Central memory CD4-positive, alpha-beta T cell (primary cell): ENCODE results near the gene ITGA6.
"Not testable (repeated sequence)": the region's sequence is repeated elsewhere in the genome, so short reads cannot be mapped to it uniquely, and the experiment has no call there.

Source experiments
- DNase-seq: peaks from one replicate; pipeline ENCODE4 v3.0.0; 2022

The ITGA6 gene

GRCh38 chr2:172531309-172531708, 103.9 kb downstream of the ITGA6 start:
- no peak for DNase-seq

GRCh38 chr2:172532461-172532860, 105.1 kb downstream of the ITGA6 start:
- not testable (repeated sequence) for DNase-seq

GRCh38 chr2:172533687-172534086, 106.3 kb downstream of the ITGA6 start:
- no peak for DNase-seq

GRCh38 chr2:172535119-172535518, 107.7 kb downstream of the ITGA6 start:
- no peak for DNase-seq

GRCh38 chr2:172537851-172538250, 110.5 kb downstream of the ITGA6 start:
- DNase-seq, result not testable (repeated sequence)

- DNase-seq, result no peak
Measured at GRCh38 chr2:172539767-172540166, 112.4 kb downstream of the ITGA6 start.

GRCh38 chr2:172540421-172540820, 113.0 kb downstream of the ITGA6 start:
- DNase-seq, result no peak

GRCh38 chr2:172545408-172546075, 118.2 kb downstream of the ITGA6 start:
- no peak for DNase-seq

GRCh38 chr2:172549131-172549530, 121.7 kb downstream of the ITGA6 start:
- no peak for DNase-seq

- peak; percentile 53 for DNase-seq
Measured at GRCh38 chr2:172549802-172550201, 122.4 kb downstream of the ITGA6 start.

GRCh38 chr2:172550419-172550818, 123.0 kb downstream of the ITGA6 start:
- DNase-seq, result no peak

- DNase-seq, result no peak
Measured at GRCh38 chr2:172551271-172551670, 123.9 kb downstream of the ITGA6 start.

- DNase-seq, result no peak
Measured at GRCh38 chr2:172552547-172553291, 125.3 kb downstream of the ITGA6 start.

GRCh38 chr2:172554352-172555271, 127.2 kb downstream of the ITGA6 start:
- no peak for DNase-seq

- DNase-seq, result no peak
Measured at GRCh38 chr2:172555272-172555521, 127.8 kb downstream of the ITGA6 start.
